Measurements from ENCODE around the gene ZC3H12A.

ZC3H12A gene

DNA sequence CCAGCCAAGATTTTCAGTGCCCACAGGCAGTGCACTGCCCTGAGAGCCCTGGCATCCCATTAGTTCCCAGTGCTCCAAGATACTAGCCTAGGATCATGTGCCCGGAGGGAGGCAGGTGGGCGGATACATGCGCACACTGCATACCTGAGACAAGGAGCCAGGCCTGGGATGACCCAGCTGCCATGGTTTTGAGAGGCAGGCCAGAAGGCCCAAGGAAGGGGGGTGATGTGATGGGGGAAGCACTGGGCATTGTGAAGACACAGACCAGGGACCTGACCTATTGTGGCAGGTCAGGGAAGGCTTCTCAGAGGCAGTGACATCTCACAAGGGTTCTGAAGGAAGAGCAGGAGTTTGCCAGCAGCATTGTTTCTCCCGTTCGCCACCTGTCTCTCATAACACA lies 3.6 kb downstream of the ZC3H12A start:
- in situ Hi-C loops (cut with MboI; ENCODE audit: low sequenced_read_pairs), result no loop called here

DNA sequence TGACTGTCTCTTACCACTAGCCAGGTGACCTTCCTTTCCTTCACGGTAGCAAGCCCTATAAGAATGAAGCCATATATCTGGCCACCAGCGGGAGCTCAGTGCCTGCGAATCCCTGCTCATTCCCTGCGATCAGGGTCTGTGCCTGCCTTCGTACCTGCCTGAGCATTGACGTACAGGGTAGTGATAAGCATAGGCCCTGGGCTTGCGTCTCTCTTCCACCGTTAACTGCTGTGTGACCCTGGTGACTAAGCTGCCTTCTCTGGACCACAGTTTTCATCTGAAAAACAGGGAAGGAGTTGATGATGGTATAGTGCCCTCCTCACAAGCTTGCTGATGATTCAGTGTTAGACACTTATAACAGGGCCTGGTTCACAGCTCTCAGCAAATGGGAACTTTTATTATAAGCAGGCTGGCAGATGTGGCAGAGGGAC lies 4.1 kb downstream of the ZC3H12A start:
- in situ Hi-C loops (cut with MboI; ENCODE audit: low sequenced_read_pairs), result no loop called here

DNA sequence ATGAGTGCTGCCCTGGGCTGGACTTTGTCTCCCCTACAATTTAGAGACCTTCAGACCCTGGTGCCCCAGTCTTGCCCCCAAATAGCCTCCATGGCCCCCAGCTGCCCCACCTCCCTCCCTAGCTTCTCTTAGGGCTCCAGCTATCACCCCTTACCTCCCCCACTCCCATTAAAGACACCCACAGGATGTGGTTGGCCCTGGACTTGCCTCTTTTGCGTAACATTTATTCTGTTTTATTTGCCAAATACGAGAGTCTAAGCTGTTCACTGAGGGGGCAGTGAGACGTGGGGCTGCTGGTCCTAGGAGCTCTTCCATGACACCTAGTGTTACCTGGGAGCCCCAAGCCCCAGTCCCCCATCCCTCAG lies 4.5 kb downstream of the ZC3H12A start:
- in situ Hi-C loops (cut with MboI; ENCODE audit: low sequenced_read_pairs), result no loop called here

DNA sequence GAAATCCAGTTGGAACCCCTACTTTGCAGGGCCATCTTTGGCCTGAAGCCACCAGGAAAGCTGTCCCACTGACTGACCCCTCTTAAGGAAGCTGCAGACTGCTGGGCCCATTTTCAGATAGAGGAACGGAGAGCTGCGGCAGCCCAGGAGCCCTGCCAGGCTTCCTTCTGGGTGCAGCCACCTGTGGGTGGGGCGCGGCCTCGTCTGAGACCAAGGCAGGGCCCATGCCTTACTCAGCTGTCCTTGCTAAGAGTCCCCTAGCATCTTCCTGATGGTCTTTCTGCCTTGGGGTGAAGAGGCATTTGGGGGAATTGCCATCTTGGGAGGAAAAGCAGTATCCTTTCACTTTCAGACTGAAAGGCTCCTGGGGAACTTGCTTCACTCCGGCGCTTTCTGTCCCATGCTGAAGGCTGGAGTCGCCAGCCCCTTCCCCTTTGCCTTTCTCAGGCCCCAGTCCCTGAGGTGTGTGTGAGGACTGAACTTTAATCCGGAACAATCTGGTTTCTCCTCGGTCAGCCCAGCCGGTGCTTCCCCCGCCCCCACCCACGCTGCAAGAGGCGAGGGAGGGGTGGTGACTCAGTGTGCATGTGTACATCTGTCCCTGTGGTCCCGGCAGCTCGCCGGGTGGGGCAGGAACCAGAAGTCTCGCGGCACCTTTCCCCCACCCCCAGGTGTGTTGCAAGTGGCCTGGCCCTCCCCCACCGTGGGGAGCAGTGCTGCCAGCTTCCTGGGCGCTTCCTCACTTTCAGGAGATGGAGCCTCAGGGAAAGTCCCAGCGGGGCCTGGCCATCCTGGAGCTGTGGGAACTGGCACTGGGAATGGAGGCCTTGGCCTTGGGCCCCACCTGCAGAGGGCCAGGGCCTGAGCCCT lies 5.1 kb downstream of the ZC3H12A start:
- in situ Hi-C loops (cut with MboI; ENCODE audit: low sequenced_read_pairs), result no loop called here

DNA sequence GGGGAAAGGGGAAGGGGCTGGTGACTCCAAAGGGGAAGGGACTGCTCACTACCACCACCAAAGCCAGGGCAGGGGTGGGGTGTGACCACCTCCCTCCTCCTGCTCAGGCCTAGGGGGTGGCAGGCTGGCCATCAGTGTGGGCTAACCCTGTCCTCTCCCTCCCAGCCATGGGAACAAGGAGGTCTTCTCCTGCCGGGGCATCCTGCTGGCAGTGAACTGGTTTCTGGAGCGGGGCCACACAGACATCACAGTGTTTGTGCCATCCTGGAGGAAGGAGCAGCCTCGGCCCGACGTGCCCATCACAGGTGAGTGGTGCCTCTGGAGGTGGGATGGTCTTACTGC lies 5.7 kb downstream of the ZC3H12A start:
- in situ Hi-C loops (cut with MboI; ENCODE audit: low sequenced_read_pairs), result no loop called here

DNA sequence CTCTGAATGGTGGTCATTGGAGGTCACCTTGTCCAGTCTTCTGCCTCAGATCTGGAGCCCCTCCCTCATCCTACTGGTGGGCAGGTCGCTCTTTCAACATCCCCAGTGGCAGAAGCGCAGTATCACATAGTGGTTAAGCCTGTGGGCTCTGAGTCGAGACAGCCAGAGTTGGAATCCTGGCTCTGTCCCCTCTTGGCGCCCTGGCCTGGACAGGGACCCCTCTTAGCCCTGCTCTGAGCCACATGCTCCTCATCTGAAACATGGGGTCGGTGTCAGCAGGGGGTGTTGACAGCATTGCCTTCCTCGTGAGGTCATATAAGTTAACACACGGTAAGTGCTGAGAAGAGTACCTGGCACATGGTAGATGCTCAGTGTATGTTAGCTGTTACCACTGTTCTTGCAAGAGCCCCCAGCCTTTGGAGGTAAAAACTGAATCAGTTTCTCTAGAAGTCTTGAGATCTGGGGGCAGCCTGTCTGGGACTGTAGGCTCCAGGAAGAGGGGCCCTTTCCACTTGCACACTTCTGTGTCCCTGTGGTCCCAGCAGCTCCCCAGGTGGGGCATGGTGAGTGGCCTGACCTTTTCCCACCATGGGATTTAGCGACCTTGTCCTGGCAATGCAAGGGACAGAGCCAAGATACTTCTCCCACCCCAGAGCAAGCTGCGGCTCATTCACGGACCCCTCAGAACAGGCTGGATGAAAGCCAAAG lies 6.4 kb downstream of the ZC3H12A start:
- in situ Hi-C loops (cut with MboI; ENCODE audit: low sequenced_read_pairs), result no loop called here

DNA sequence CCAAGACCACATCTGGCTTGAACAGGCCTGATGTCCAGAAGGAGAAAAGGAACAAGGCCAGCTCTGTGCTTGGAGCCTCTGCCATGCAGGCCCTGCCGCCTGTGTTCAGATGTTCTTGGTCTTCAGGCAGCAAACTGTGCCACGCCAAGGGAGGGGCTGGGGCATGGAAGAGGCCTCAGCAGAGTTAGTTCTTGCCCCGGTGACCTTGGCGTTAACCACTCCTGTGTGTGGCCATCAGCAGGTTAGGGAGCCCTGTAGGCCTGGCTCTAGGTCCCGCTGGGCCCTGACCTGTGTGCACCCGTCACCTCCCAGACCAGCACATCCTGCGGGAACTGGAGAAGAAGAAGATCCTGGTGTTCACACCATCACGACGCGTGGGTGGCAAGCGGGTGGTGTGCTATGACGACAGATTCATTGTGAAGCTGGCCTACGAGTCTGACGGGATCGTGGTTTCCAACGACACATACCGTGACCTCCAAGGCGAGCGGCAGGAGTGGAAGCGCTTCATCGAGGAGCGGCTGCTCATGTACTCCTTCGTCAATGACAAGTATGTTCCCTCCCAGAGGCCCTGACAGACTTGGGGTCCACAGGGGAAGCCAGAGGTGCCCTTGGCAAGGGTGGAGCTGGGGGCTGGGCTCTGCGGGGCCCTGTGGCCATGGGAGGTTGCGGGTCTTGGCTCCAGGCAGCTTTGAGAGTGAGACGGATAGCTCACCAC lies 7.1 kb downstream of the ZC3H12A start:
- in situ Hi-C loops (cut with MboI; ENCODE audit: low sequenced_read_pairs), result no loop called here

DNA sequence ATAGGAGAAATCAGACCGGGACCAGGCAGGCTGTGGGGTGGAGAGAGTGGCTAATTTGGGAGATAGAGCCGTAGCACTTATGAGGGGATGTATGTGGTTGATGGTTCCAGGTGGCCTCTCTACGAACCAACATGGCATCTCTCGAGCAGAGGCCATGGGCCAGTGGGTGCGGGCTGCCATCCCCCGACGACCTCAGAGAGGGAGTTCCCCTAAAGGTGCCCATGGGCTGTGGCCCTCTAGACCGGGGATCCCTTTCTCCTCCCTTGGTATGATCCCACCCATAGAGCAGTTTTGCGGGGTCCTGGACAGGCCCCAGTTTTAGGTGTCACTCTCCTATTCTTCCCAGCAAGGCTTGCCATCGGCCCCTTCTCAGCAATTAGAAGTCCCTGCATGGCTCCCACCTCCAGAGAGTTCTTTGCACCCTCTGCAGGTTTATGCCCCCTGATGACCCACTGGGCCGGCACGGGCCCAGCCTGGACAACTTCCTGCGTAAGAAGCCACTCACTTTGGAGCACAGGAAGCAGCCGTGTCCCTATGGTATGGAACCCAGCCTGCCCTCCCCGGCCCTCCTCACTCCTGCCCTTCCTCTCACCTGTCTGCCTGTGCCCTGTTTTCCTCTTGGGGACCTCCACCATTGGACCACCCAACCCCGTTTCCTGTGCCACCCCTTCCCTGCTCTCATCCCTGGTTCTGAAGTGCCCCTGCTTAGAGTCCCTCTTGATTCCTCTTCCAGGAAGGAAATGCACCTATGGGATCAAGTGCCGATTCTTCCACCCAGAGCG lies 7.8 kb downstream of the ZC3H12A start:
- in situ Hi-C loops (cut with MboI; ENCODE audit: low sequenced_read_pairs), result no loop called here

DNA sequence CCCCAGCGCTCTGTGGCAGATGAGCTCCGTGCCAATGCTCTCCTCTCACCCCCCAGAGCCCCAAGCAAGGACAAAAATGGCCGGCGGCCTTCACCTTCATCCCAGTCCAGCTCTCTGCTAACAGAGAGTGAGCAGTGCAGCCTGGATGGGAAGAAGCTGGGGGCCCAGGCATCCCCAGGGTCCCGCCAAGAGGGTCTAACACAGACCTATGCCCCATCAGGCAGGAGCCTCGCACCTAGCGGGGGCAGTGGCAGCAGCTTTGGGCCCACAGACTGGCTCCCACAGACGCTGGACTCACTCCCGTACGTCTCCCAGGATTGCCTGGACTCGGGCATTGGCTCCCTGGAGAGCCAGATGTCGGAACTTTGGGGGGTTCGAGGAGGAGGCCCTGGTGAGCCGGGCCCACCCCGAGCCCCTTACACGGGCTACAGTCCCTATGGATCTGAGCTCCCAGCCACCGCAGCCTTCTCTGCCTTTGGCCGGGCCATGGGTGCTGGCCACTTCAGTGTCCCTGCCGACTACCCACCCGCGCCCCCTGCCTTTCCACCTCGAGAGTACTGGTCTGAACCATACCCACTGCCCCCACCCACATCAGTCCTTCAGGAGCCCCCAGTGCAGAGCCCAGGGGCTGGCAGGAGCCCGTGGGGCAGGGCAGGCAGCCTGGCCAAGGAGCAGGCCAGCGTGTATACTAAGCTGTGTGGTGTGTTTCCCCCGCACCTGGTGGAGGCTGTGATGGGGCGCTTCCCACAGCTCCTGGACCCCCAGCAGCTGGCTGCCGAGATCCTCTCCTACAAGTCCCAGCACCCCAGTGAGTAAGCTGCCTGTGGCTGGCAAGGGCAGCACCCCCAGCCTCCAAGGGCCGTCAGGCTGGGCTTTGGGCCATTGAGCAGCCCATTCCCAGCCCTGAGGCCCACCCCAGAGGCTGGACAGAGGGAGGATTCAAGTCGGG lies 8.7 kb downstream of the ZC3H12A start:
- in situ Hi-C loops (cut with MboI; ENCODE audit: low sequenced_read_pairs), result no loop called here

DNA sequence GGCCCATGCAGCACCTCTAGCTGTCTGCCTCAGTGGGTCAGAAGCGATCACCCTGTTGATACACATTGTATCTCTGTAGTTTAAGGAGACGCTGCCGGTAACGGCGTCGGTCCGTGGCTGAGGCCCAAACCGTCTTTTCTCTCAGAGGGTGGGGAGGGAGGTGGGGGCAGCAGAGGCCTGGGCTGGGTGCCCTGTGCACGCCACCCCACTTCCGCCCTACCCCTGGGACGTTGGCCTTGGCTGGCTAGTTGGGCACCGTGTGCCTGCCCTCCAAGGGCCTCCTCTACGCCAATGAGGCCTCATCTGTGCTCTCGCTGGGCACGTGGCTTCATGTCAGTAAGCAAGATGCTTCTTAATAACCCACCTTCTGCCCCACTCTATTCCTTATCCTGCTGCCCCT lies 9.4 kb downstream of the ZC3H12A start:
- in situ Hi-C loops (cut with MboI; ENCODE audit: low sequenced_read_pairs), result no loop called here

DNA sequence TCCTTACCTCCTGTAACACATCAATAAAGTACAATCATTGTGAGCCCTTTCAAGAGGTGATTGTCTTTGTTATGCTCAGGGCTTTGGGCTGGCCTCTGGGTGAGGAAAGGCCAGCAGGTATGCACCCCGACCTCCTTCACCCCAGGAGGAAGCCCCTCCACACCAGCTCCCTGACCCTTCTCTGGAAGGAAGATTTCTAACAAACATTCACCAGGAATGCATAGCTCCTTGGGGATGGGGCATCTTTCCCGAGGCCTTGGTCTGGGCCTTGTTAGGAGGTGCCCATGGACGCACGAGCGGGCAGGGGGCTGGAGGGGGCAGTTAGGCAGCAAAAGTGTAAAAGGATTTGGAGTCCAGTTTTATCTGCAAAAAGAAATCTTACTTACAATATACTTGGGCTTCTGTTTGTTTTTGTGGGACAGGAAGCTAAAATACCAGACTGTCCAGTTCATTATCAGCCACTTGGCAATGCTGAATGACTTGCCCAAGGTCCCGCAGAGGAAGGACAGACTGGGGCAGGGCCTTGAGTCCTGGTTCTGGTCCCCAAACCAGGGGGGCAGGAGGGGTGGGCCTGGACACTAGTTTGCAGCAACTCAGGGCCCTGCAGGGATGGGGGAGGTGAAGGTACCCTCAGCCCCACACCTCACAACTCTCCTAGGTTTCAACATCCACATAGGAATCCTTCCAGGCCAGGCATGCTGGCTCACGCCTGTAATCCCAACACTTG lies 10.1 kb downstream of the ZC3H12A start:
- in situ Hi-C loops (cut with MboI; ENCODE audit: low sequenced_read_pairs), result no loop called here

DNA sequence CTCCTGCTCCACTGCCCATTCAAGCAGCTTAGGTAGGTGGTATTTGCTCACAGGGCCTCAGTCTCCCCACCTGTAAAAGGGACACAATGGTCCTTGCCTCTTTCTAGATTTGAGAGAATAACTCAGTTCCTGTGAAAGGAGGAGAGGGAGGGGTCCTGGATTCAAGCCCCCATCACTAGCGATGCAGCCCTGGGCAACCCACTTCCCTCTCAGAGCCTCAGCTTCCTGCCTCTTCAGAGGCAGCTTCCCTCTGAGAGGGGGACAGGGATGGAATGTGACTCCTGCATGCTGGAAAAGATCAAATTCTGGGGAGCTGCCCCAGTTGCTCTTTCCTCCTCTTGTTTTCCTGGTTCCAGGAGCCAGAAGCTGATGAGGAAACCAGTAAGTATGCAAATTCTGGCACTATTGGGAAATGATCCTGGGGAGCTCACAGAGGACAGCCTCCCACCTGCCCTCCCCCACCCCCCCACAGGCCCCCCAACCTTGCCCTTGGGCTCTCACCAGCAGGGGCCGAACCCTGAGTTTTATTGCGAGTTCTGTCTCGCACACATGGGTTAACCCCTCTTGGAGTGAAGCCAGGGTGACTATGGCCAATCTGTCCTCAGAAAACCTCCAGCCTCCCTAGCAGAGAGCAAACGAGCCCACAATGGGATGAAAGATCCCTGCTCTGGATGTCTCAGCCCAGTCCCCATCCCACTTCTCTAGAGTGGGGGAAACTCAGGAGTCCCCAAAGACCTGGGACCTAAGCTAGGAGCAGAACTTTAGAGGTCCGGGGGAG lies 11.7 kb downstream of the ZC3H12A start:
- in situ Hi-C loops (cut with MboI; ENCODE audit: low sequenced_read_pairs), result no loop called here

DNA sequence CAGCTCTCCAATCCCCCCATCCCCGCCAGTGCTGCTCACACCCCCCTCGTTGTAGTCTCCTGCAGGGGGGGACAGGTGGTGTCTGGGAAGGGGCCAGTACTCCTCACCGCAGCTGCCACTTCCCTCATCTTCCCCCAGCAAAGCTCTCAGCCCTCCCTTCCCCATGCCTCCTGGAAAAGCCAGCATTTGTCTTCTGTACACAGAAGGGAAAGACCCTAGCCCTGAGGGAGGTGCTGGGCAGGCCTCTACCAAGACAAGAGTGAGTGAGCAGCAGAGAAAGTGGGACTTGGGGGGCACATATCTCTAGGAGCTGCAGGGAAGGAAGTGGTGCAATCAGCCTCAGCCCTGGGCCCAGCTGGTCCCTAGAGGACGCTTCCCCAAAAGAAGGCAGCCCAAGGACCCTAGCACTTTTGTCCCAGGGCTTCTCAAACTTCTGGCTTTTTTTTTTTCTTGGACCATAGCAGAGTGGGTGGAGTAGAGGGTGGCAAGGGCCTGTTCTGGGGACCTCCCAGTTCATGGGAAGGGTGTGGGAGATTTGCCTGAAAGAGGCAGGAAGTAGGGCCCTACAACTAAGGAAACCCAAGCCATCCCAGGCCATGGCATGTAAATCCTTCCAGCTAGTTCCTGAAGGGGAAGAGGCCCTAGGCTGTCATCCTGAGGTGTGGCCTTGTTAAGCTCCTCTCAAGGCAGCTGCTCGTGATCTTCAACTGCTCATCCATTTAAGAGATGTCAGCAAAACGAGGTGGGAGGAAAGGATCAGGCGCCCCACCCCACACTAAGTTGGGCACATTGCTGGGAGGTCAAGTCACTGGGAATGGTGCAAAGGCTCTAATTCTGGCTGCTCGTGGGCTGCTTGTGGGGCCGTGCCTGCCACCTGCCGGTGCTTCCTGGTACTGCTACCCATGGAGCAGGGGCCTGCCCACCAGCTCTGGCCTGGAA lies 12.6 kb downstream of the ZC3H12A start:
- in situ Hi-C loops (cut with MboI; ENCODE audit: low sequenced_read_pairs), result no loop called here

DNA sequence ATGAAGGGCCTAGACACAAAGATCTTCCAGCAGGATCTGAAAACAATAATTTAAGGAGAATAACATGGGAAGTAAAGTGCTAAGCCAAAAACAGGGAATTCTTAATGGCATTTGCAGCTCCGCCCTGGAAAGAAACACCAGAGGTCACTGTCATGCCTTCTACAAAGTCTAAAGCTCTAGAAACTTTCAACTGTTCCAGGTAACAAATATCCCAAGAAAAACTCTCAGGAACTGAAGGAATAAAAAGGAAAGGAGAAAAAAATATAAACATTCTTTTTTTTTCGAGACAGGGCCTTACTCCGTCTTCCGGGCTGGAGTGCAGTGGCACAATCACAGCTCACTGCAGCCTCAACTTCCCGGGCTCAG lies 13.2 kb downstream of the ZC3H12A start:
- in situ Hi-C loops (cut with MboI; ENCODE audit: low sequenced_read_pairs), result no loop called here

DNA sequence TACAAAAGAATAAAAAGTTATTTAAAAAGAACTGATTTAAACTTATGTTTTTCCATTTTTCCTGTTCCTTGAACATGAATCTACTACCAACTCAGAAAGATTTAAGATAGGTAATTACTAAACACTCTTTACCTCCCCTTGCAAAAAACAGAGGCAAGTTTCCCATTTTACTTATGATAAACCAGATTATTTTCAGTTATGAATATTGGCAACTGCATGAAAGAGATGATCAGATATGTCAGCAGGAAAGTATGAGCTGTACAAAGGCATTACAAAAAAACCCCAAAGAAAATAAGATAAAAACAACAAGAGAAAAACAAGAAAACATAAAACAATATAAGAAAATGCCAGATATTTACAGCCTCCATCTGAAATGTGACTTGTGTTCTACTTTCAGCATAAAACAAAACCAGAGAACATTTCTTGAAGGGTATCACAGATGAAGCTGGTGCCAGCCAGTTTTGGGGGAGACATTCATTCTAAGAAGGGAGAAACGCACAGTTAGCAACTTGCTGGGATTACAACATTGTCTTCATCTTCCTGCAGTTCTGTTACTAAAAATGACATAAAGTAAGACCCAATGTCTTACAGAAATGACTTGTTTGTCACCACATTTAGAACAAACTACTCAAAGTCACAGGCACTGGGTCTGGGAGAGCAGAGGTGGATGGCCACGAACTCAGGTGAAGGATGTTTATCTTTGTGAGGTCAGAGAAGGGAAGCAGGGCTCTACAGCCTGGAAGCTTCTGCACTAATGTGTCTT lies 19.1 kb downstream of the ZC3H12A start:
- in situ Hi-C loops (cut with MboI; ENCODE audit: low sequenced_read_pairs), result no loop called here

DNA sequence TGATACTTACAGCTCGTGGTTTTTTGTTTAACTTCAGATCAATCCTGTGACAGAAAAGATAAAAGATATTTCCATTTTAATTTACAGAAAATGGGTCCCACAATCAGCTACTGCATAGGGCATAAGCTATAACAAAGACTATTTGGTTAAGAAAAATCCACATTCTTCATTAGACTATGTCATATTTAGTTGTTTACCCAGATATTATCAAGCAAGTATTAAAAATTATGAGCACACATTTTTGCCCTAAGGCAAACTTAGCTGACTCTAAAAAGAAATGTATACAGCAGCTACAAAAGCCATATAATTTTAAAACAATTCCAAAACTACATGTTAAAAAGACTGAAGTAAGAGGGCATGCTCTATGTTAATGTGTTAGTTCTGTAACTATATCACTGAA lies 21.5 kb downstream of the ZC3H12A start:
- in situ Hi-C loops (cut with MboI; ENCODE audit: low sequenced_read_pairs), result no loop called here

DNA sequence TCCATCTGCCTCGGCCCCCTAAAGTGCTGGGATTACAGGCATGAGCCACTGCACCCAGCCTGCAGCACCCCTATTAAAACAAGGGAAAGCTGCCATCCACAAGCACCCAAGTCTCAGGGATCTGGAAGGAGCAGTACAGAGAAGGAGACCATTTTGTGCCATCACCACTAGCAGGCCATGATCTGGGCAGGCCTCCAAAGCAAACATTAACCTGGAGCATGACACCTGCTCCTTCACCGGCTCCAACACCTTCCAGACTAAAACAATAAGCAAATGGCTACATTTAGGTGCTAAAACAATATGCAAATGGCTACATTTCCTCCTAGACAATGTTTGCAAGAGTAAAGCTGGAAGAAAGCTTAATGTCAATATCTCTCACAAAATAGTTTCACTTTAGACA lies 23.5 kb downstream of the ZC3H12A start:
- in situ Hi-C loops (cut with MboI; ENCODE audit: low sequenced_read_pairs), result no loop called here

Measured in HL-60/S4 treated with retinoic acid at 250 ng/mL for 4 days and 3 days (cell line).